CD4-positive, alpha-beta T cell treated with Interleukin-15 for 1 hour (primary cell): ENCODE measurements around the gene SLC13A2.
"Not testable (repeated sequence)": the region's sequence is repeated elsewhere in the genome, so short reads cannot be mapped to it uniquely, and the experiment has no call there.

Source experiments
- DNase-seq: peaks from one replicate; pipeline ENCODE4 v3.0.0-alpha.2; 2020

The SLC13A2 gene, protein sequence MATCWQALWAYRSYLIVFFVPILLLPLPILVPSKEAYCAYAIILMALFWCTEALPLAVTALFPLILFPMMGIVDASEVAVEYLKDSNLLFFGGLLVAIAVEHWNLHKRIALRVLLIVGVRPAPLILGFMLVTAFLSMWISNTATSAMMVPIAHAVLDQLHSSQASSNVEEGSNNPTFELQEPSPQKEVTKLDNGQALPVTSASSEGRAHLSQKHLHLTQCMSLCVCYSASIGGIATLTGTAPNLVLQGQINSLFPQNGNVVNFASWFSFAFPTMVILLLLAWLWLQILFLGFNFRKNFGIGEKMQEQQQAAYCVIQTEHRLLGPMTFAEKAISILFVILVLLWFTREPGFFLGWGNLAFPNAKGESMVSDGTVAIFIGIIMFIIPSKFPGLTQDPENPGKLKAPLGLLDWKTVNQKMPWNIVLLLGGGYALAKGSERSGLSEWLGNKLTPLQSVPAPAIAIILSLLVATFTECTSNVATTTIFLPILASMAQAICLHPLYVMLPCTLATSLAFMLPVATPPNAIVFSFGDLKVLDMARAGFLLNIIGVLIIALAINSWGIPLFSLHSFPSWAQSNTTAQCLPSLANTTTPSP

DNA sequence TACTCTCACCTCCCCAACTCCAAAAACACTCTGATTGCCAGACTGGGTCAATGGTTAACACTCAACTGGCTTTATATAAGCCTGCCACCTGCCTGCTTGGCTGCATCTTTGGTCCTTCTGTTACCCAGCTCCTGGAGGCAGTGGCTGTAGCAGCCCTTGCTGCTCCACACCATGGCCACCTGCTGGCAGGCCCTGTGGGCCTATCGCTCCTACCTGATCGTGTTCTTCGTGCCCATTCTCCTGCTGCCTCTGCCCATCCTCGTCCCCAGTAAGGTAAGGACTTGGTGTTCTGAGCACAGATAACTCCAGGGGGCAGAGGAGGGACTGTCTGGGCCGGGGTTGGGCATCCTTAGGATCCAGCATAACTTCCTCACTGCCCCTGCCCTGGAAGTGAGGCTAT is at the start of gene SLC13A2:
TSS of gene SLC13A2 (plus strand) at position 103 of the 400 bp plus-strand sequence. CDS start at position 172, 69 bp downstream.
- no peak for DNase-seq

DNA sequence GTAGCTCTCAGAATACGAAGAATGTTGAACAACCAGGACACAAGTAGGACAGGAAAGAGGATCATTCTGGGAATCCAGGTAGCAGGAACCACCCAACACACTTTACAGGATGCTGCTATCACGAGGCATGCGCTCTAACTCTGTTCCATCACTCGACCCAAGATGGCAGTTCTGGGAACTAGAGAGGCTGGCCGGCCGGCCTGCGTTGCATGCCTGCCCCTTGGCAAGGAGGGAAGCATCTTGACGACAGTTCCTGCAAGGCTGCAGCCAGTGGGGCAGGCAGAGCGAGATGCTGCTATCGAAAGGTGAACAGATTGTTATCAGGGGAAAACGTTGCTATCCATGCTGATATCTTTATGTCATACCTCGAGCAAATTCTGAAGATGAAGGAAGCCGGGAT is 48.2 kb upstream of the SLC13A2 start:
- DNase-seq = no peak

DNA sequence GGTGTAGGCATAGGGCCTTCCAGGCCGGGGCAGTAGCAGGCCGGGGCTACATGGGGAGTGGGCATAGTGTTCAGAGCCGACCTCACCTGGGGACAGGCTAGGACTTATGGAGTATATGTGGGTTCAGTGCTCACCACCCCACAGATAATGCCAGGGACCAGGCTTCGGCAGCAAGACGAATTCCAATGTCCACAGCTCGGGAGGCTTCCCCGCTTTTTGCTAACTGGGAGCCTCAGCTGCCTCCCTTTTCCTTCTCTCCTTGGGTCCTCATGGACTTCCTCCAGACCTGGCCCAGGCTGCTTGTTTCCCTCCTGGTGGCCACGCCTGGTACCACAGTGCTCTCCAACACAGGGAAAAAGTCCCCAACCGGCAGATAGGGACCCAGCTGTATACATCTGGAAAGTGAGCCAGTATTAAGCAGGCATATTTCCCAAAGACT is 47.3 kb upstream of the SLC13A2 start:
- no peak for DNase-seq

DNA sequence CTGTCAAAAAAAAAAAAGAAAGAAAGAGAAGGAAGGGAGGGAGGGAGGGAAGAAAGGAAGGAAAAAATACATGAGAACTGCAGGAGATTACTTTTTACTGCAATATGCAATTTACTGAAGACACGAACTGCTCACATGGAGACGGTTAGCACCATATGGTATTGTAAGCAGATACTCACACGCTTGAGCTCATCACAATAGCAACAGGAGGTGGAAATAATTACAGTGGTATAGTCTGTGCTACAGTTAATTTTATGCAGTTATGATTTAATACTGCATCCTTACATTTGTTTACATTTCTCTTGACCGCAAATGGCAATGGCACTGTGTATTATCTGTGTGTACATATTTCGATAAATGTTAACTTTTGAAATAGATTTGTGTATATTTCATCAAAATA is 46.1 kb upstream of the SLC13A2 start:
- no peak for DNase-seq

GRCh38 chr17:28427982-28428381 is 45.5 kb upstream of the SLC13A2 start:
- not testable (repeated sequence) for DNase-seq

GRCh38 chr17:28433721-28434120 is 39.7 kb upstream of the SLC13A2 start:
- no peak for DNase-seq

- DNase-seq = not testable (repeated sequence)
Observed at GRCh38 chr17:28434326-28434725, 39.1 kb upstream of the SLC13A2 start.

DNA sequence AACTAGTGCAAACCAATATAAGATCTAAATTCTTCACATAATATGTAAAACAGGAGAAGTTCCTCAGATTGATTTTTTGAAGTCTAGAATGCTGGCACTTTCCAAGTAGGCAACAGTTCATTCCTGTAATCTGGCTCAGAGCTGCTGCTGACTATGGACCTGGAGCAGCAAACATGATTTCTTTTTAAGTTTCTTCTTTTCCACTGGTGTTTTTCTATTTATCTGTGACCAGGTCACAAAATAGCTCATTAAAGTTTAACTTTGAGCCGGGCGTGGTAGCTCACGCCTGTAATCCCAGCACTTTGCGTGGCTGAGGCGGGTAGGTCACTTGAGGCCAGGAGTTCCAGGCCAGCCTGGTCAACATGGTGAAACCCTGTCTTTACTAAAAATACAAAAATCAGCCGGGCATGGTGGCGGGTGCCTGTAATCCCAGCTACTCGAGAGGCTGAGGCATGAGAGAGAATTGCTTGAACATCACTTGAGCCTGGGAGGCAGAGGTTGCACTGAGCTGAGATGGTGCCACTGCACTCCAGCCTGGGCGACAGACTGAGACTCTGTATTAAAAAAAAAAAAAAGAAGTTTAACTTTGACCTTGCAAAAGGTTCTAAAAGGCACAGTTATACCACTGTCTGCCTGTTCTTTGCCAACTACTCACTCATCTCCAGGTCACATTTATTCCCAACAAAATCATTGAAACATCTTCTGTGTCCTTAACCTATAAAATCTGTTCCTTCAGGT is 29.4 kb upstream of the SLC13A2 start:
- DNase-seq = no peak

DNA sequence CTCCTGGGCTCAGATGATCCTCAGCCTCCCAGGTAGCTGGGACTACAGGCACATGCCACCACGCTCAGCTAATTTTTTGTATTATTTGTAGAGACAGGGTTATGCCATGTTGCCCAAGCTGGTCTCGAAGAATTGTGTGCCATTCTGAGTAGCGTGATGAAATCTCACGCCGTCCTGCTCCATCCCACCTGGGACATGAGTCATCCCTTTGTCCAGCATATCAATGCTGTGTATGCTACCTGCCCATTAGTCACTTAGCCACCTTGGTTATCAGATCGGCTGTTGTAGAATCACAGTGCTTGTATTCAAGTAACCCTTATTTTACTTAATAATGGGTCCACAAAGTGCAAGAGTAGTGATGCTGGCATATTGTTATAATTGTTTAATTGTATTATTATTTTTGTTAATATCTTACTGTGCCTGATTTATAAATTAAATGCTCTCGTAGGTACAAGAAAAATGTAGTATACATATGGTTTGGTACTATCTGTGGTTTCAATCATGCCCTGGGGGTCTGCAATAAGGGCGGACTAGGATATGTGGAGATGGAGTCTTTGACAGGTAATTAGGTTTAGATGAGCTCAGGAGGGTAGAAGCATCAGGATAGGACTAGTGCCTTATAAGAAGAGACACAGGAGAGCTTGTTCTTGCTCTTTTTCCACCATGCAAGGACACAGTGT is 26.6 kb upstream of the SLC13A2 start:
- no peak for DNase-seq

DNA sequence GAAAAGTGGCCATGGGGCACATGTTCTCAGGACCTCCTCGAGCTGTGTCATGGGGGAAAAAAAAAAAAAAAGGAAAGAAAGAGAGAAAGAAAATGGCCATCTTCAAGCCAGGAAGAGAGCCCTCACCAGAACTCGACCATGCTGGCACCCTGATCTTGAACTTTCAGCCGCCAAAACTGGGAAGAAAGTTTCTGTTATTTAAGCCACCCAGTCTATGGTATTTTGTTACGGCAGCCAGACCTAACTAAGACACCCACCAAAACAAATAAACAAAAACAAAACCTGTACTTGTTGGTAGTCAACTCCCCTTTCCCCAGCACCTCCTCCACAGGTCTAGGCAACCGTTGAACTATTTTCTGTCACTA is 26.1 kb upstream of the SLC13A2 start:
- DNase-seq = no peak

GRCh38 chr17:28449859-28450258 is 23.6 kb upstream of the SLC13A2 start:
- DNase-seq = no peak

- no peak for DNase-seq
Observed at GRCh38 chr17:28457890-28458289, 15.6 kb upstream of the SLC13A2 start.

DNA sequence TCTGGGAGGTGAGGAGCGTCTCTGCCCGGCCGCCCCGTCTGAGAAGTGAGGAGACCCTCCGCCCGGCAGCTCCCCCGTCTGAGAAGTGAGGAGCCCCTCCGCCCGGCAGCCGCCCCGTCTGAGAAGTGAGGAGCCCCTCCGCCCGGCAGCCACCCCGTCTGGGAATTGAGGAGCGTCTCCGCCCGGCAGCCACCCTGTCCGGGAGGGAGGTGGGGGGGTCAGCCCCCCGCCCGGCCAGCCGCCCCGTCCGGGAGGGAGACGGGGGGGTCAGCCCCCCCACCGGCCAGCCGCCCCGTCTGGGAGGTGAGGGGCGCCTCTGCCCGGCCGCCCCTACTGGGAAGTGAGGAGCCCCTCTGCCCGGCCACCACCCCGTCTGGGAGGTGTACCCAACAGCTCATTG is 14.6 kb upstream of the SLC13A2 start:
- not testable (repeated sequence) for DNase-seq

DNA sequence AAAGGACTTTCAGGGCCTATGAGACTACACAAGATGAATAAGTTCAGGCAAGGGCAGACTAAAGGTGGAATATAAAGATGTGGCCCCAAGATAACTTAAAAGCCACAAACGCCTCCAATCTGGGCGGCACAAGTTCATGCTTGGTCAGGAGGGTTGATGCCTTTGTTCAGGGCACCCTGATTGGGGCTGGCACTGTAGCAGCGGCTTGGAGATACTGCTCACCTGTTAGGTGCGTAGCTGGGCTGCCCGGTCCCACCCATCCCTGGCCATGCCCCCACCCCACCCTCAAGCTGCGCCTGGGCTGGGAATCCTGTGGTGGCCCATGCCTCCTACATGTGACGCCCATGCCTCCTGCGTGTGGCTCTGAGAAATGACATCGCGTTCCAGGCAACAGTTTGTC is 12.5 kb upstream of the SLC13A2 start:
- no peak for DNase-seq

DNA sequence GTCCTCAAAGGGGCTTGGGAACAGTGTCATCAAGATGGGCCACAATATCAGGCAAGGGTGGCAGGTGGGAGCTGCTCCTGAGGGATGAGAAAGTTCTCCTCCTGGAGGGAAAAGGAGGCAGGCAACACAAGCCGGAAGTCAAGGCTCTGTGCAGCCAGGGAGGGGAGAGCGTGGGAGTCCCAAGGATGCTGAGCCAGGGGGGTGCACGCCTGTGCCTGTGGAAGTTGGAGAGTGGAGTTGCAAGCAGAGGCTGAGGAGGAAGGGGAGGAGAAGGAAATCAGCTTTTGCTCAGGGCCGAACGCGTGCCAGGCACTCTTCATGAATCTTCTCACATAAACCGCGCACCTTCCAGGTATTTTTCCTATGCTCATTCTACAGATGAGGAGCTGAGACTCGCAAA is 7.4 kb upstream of the SLC13A2 start:
- no peak for DNase-seq

DNA sequence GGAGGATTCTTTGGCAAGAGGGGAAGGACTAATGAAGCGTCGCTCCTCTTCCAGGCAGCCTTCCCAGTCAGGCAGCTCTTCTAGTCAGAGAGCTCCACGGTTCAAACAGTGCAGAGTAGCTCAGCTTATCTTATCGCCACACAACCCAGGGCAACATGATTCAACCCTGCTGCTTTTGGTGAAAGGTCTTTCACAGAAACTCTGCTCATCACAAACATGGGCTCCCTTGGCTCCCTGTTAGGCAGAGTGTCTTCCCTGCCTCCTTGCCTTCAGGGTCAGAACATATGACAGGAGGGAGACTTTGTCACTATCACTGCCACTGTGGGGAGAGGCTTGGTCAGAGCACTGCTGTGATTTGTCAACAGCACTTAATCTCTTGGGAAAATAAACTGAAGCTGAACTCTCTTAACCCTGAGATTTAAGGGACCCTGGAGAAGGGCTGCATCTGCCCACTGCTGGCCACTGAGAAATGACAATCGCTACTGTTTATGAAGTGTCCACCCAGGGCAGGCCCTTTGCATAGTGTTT is 6.9 kb upstream of the SLC13A2 start:
- DNase-seq = no peak

DNA sequence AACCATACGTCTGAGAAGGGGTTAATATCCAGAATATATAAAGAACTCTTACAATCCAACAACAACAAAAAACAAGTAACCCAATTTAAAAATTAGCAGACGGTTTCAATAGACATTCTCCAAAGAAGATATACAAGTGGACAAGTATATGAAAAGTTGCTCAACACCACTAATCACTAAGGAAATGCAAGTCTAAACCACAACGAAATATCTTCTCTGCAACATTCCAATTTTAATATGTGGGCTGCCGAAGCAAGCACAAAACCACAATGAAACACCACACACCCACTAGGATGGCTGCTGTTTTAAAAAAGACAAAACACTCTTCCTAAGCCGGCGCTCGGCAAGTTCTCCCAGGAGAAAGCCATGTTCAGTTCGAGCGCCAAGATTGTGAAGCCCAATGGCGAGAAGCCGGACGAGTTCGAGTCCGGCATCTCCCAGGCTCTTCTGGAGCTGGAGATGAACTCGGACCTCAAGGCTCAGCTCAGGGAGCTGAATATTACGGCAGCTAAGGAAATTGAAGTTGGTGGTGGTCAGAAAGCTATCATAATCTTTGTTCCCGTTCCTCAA is 5.9 kb upstream of the SLC13A2 start:
- DNase-seq = no peak

DNA sequence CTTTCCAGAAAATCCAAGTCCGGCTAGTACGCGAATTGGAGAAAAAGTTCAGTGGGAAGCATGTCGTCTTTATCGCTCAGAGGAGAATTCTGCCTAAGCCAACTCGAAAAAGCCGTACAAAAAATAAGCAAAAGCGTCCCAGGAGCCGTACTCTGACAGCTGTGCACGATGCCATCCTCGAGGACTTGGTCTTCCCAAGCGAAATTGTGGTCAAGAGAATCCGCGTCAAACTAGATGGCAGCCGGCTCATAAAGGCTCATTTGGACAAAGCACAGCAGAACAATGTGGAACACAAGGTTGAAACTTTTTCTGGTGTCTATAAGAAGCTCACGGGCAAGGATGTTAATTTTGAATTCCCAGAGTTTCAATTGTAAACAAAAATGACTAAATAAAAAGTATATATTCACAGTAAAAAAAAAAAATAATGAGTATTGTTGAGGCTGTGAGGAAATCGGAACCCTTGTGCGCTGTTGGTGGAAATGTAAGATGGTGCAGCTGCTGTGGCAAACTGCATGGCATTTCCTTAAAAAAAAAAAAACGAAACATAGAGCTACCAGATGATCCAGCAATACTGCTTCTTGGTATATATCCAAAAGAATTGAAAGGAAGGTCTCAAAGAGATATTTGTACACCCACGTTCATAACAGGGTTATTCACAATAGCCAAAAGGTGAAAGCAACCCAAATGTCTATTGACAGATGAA is 5.3 kb upstream of the SLC13A2 start:
- DNase-seq = not testable (repeated sequence)

DNA sequence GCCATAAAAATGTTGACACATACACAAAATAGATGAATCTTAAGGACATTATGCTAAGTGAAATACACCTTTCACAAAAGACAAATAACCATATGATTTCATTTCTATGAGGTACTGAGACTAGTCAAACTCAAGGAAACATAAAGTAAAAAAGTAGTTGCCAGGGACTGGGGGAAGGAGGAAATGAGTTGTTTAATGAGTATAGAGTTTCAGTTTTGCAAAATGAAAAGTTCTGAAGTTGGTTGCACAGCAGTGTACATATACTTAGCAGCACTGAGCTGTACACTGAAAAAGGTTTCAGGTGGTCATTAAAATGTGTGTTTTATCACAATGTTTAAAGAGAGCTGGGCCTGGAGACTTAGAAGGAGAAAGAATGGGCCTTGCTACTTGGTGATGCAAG is 4.7 kb upstream of the SLC13A2 start:
- DNase-seq = no peak

DNA sequence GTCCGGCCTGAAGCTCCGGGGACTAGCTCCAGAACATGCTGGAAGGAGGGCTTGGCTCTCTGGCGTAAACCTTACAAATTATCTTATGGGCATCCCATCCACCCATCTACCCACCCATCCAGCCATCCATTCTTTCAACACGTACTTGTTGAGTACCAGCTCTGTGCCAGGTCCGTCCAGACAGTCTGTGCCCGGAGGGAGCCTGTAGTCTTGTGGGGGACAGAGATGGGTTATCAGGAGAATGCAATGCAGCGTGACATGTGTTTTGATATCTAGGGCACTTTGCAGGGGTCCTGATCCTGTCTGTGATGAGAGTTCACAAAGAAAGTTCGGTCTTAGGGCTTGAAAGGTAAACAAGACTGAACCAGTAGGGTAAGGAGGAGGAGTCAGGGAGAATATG is 4.1 kb upstream of the SLC13A2 start:
- no peak for DNase-seq

DNA sequence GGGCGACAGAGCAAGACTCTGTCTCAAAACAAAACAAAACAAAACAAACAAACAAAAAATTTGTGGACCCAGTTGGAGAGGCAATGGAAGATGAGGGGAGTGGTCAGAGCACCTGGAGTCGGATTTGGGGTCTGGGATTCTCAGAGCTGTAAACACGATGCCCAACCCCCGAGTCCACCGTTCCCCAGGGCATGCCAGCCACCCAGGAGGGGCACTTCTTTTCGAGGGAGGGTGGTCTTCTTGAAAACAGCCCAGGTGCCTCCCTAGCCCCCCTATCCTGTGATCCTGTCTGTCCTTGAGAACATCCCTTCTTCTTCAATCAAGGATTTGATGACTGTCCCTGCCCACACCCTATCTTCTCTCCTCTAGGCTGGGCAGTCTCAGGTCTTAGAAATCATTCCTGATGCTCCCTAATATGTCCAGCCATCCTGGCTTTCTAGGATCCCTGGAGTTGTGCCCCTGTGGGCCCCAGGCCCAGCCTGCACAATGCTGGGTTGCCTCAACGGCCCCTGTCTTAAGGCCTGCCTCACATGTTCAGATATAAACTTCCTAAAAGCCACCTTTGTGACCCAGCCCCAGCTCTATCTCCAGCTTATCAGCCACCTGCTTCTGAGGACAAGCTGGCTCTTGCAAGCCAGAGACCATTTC is 3.1 kb upstream of the SLC13A2 start:
- DNase-seq = no peak
